Endothelial cell of umbilical vein (primary cell): ENCODE results near the gene SLC22A17. TPM values are rescaled to one million over a fixed set of nuclear protein-coding genes. Genes with fewer than 3 reads are reported as not detected.

Experiments
- BruUV-seq: library from RNA; stranded (reverse); fragments of 400-500 nt; replicated peaks from 2 replicates; lab custom pipeline; 2021; lab: Mats Ljungman, UMichigan
- CTCF ChIA-PET: fragments of 300-600, 350-600 bp; sonication (Branson Sonifier 250); formaldehyde crosslinking; loops from one replicate; lab custom pipeline; 2021; ENCODE audit warnings: antibody characterized with exemption, inconsistent platforms; lab: Charles Lee
- POLR2A ChIA-PET: fragments of 300-600, 350-600 bp; sonication (Branson Sonifier 250); formaldehyde crosslinking; loops from one replicate; lab custom pipeline; 2021; ENCODE audit warnings: antibody characterized with exemption, inconsistent platforms; lab: Charles Lee
- DNase-seq: peaks from one replicate; pipeline ENCODE4 v3.0.0-alpha.2; 2011; ENCODE audit warnings: low read depth, low spot score
- FAIRE-seq: peaks from 2 replicates; lab custom pipeline; 2011; peaks lifted over from hg19 to GRCh38; lab: Jason Lieb, UNC
- H2AFZ ChIP-seq: 2 replicates; pipeline ENCODE4 v1.6.0; 2012; ENCODE audit warnings: low read depth, low read length, control low read depth, inconsistent platforms
- H3K27ac ChIP-seq: 2 replicates; pipeline ENCODE4 v1.5.1; 2011; ENCODE audit warnings: low read depth, mild to moderate bottlenecking, control low read depth, low read length, moderate library complexity; ENCODE audit not compliant: insufficient read depth
- H3K27me3 ChIP-seq, 2 experiments: 2 replicates each; pipeline versions ENCODE4 v1.6.0 to v1.6.1; 2011; ENCODE audit warnings: low read length in 2 of 2, mixed read lengths in 1 of 2; ENCODE audit not compliant: control insufficient read depth in 2 of 2, insufficient read depth in 2 of 2
- H3K36me3 ChIP-seq, 2 experiments: 2 replicates in 1 of 2; 3 replicates in 1 of 2; pipeline ENCODE4 v1.5.1; 2011; ENCODE audit warnings: low read length in 2 of 2, mild to moderate bottlenecking in 1 of 2, moderate library complexity in 1 of 2; ENCODE audit not compliant: control insufficient read depth in 2 of 2, insufficient read depth in 2 of 2; ENCODE audit errors: extremely low read depth in 1 of 2
- H3K4me1 ChIP-seq: 3 replicates; pipeline ENCODE4 v1.5.1; 2011; ENCODE audit warnings: mild to moderate bottlenecking, low read length; ENCODE audit not compliant: control insufficient read depth, insufficient read depth; ENCODE audit errors: extremely low read depth
- H3K4me2 ChIP-seq: 2 replicates; pipeline ENCODE4 v1.6.1; 2011; ENCODE audit warnings: low read length, control low read depth, mixed read lengths; ENCODE audit not compliant: insufficient read depth
- H3K4me3 ChIP-seq, 3 experiments: fragments of 200-600 bp in 1 of 3; sonication (generic), shearing (Covaris generic) in 1 of 3; replicated peaks in 1 of 3; 2 replicates each; pipeline ENCODE4 v1.5.1; 2011 to 2016; ENCODE audit warnings: control low read depth in 3 of 3, low read length in 3 of 3, mild to moderate bottlenecking in 2 of 3, inconsistent platforms in 1 of 3, low read depth in 1 of 3, moderate library complexity in 1 of 3; ENCODE audit not compliant: insufficient read depth in 1 of 3
- H3K79me2 ChIP-seq: 2 replicates; pipeline ENCODE4 v1.6.0; 2012; ENCODE audit warnings: low read length, inconsistent platforms; ENCODE audit not compliant: control insufficient read depth, insufficient read depth
- H3K9ac ChIP-seq: replicated peaks from 2 replicates; pipeline ENCODE3; 2011; ENCODE audit warnings: low read length, control low read depth; ENCODE audit not compliant: insufficient read depth; ENCODE audit errors: extremely low read depth
- H3K9me1 ChIP-seq: replicated peaks from 3 replicates; pipeline ENCODE4 v1.6.0; 2011; ENCODE audit warnings: mild to moderate bottlenecking, low read length; ENCODE audit not compliant: control insufficient read depth, insufficient read depth; ENCODE audit errors: extremely low read depth
- H3K9me3 ChIP-seq: replicated peaks from 2 replicates; pipeline ENCODE4 v1.5.1; 2012; ENCODE audit warnings: low read length, inconsistent platforms; ENCODE audit not compliant: control insufficient read depth, insufficient read depth
- H4K20me1 ChIP-seq: replicated peaks from 2 replicates; pipeline ENCODE3; 2011; ENCODE audit warnings: mild to moderate bottlenecking, low read length; ENCODE audit not compliant: control insufficient read depth, insufficient read depth; ENCODE audit errors: extremely low read depth
- CTCF ChIP-seq, 2 donors: IDR thresholded peaks; 1 replicate in 1 of 2; 2 replicates in 1 of 2; pipeline ENCODE4 v1.5.1; 2011; ENCODE audit warnings: low read length in 2 of 2, mild to moderate bottlenecking in 2 of 2, moderate library complexity in 2 of 2, control low read depth in 1 of 2, inconsistent platforms in 1 of 2, low read depth in 1 of 2; ENCODE audit not compliant: insufficient read depth in 1 of 2; ENCODE audit errors: extremely low read depth in 1 of 2
- EZH2 ChIP-seq: IDR thresholded peaks from 2 replicates; pipeline ENCODE4 v1.6.1; 2012; ENCODE audit warnings: borderline replicate concordance, low read depth, mild to moderate bottlenecking, moderate library complexity, low read length, inconsistent platforms; ENCODE audit not compliant: severe bottlenecking
- FOS ChIP-seq: IDR thresholded peaks from 2 replicates; pipeline ENCODE4 v1.6.1; 2011; ENCODE audit warnings: mild to moderate bottlenecking, low read length, moderate library complexity, borderline replicate concordance; ENCODE audit not compliant: insufficient read depth
- GATA2 ChIP-seq: IDR thresholded peaks from 2 replicates; pipeline ENCODE4 v1.7.0; 2011; ENCODE audit warnings: low read depth, mild to moderate bottlenecking, moderate library complexity, mixed read lengths, low read length; ENCODE audit not compliant: insufficient read length, insufficient read depth
- JUN ChIP-seq: IDR thresholded peaks from 2 replicates; pipeline ENCODE4 v1.6.1; 2011; ENCODE audit warnings: borderline replicate concordance, low read depth; ENCODE audit not compliant: insufficient read length, insufficient read depth
- MYC ChIP-seq: IDR thresholded peaks from one replicate; pipeline ENCODE4 v1.6.1; 2011; ENCODE audit warnings: mild to moderate bottlenecking, low read depth, low read length
- POLR2A ChIP-seq: IDR thresholded peaks from 2 replicates; pipeline ENCODE4 v1.6.1; 2012; ENCODE audit warnings: low read depth, mild to moderate bottlenecking, control low read depth, low read length
- POLR2AphosphoS5 ChIP-seq: IDR thresholded peaks from 2 replicates; pipeline ENCODE4 v1.6.1; 2012; ENCODE audit warnings: low read depth, mild to moderate bottlenecking, control low read depth, low read length, moderate library complexity; ENCODE audit not compliant: insufficient read depth
- dilution Hi-C: fragments of 300-500 bp; cut with MboI; formaldehyde crosslinking; loops from one replicate; pipeline ENCODE4 v1.15.0; 2019; ENCODE audit warnings: low sequenced_read_pairs; ENCODE audit not compliant: extremely low pct_ligation_motif_present
- intact Hi-C: fragments of 100-400 bp; cut with micrococcal nuclease; formaldehyde crosslinking; loops from one replicate; pipeline ENCODE4 v1.10.0; 2022
- polyA plus RNA-seq, 4 experiments: library from polyadenylated mRNA; depleted of rRNA in 3 of 4; stranded (reverse) in 3 of 4; unstranded in 1 of 4; fragments of >200 nt; gene quantifications; 2 replicates each; pipeline versions ENCODE4 v1.2.1 to v1.2.3, GENCODE V29; 2011 to 2012; ENCODE audit warnings: missing spikeins in 1 of 4
- total RNA-seq: library from RNA; stranded (reverse); gene quantifications from 2 replicates; pipeline ENCODE4 v1.2.3, GENCODE V29; 2021
- TF ChIP-seq, protein P1 (sequence below): IDR thresholded peaks from 2 replicates; pipeline ENCODE4 v1.6.1; 2011; ENCODE audit not compliant: insufficient read depth, insufficient read length

SLC22A17 gene
- total and polyA plus RNA-seq, 2 donors (not counting 3 experiments of a cell fraction or from before 2014, with no cell fraction given): 2.9 to 4.6 TPM

DNA sequence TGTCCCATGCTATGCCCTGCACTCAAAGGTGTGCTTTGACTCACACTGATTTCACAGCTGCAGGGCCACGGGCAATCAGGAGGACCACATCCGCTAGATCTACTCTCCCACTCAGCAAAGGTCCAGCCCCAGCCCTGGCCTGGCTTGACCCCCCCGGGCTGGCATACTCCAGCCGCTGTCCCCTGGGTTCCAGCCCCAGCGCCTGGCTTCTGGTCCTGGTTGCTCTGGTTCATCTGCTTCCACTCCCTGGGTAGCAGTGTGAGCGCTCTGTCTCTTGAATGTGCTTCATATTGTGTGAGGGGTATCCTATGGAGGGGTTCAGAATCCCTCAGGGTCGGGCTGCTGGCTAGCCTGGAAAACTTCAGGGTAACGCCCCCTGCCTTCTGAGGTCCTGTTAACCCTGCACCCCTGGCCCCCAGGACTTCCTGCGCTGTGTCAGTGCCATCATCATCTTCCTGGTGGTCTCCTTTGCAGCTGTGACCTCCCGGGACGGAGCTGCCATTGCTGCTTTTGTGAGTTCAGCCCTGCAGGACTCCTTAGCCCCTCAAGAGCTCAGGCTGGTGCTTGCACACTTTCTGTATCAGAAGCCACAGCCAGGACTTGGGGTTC, 26.0 kb upstream of the SLC22A17 start:
- DNase-seq: no peak
- Histone ChIP-seq H3K79me2 (no peaks in the 10 kb centered on the region), H3K36me3 (no peaks in the 10 kb centered on the region), H3K9ac (no peak overlapping the region), H3K27ac (no peak overlapping the region), H3K9me1 (no peaks in the 10 kb centered on the region), H3K4me1 (no peaks in the 10 kb centered on the region), H4K20me1 (no peaks in the 10 kb centered on the region), H3K4me2 (no peak overlapping the region), H3K4me3 (no peak overlapping the region), H2AFZ (no peak overlapping the region), H3K9me3 (no peaks in the 10 kb centered on the region), H3K27me3 (no peaks in the 10 kb centered on the region)
- BruUV-seq: no TSS peak
- ChIA-PET CTCF (interaction anchor here (2.0 to 4.7 kb wide), 7 partner anchors 9 to 258 kb away, joined by 7 to 55 read pairs (median 25); partner anchors contain the start of gene SLC22A17), POLR2A (no interaction called here)
- TF ChIP-seq EZH2 (no peak), CTCF (IDR thresholded peaks at IDR 0.05; ENCODE audit: extremely low read depth in 1 of 2, insufficient read depth in 1 of 2, low read depth in 1 of 2, low read length in 2 of 2) (no peak), GATA2 (no peak), MYC (no peak), JUN (no peak), POLR2A (no peak), POLR2AphosphoS5 (no peak), FOS (no peak)
- TF ChIP-seq, protein P1, sequence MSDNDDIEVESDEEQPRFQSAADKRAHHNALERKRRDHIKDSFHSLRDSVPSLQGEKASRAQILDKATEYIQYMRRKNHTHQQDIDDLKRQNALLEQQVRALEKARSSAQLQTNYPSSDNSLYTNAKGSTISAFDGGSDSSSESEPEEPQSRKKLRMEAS: no peak
- no peak for FAIRE-seq
- dilution Hi-C loops: no loop called here
- intact Hi-C loops: no loop called here
